ENCODE results near the gene C18orf63.

DNA sequence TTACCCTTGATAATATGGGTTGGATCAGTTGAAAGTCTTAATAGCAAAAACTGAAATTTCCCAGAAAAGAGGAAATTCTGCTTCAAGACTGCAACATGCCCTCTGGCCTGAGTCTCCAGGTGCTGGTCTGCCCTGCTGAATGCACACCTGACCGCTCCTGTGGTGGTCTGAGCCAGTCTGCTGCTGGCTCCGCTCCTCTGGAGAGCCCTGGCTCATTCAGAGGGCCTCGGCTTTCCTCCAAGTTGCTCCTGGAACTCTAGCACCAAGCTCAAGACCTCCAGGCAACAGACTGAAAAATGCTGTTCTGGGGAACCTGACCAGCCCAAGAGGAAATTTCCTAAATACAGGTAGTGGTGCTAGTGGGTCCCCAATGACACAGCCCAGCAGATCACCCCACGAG, 76.7 kb downstream of the C18orf63 start:
- TF ChIP-seq, protein P1, sequence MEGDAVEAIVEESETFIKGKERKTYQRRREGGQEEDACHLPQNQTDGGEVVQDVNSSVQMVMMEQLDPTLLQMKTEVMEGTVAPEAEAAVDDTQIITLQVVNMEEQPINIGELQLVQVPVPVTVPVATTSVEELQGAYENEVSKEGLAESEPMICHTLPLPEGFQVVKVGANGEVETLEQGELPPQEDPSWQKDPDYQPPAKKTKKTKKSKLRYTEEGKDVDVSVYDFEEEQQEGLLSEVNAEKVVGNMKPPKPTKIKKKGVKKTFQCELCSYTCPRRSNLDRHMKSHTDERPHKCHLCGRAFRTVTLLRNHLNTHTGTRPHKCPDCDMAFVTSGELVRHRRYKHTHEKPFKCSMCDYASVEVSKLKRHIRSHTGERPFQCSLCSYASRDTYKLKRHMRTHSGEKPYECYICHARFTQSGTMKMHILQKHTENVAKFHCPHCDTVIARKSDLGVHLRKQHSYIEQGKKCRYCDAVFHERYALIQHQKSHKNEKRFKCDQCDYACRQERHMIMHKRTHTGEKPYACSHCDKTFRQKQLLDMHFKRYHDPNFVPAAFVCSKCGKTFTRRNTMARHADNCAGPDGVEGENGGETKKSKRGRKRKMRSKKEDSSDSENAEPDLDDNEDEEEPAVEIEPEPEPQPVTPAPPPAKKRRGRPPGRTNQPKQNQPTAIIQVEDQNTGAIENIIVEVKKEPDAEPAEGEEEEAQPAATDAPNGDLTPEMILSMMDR (IDR thresholded peaks at IDR 0.05; ENCODE audit: poor library complexity, severe bottlenecking): no peak
- no peak for TF ChIP-seq RAD21 (conservative IDR thresholded peaks at IDR 0.05)
- TF ChIP-seq EZH2 (IDR thresholded peaks at IDR 0.05; ENCODE audit: borderline replicate concordance, insufficient read depth, low read length, poor library complexity, severe bottlenecking): no peak
- no peak for TF ChIP-seq MXI1 (conservative IDR thresholded peaks at IDR 0.05; ENCODE audit: poor library complexity, severe bottlenecking)
- no peak for TF ChIP-seq EP300 (conservative IDR thresholded peaks at IDR 0.05; ENCODE audit: poor library complexity, severe bottlenecking)

Measured in neural cell (in vitro differentiated cells).